Frontal cortex (tissue), 4 donors: ENCODE data around the gene SLC6A6. TPM values are rescaled to one million over a fixed set of nuclear protein-coding genes. Genes with fewer than 3 reads are reported as not detected.
"Not testable (repeated sequence)": the region's sequence is repeated elsewhere in the genome, so short reads cannot be mapped to it uniquely, and the experiment has no call there.

Source experiments
- DNase-seq, 2 donors: peaks; one replicate each; pipeline ENCODE4 v3.0.0; 2012; ENCODE audit warnings: low spot score in 2 of 2
- FAIRE-seq: peaks from 2 replicates; lab custom pipeline; 2012; peaks lifted over from hg19 to GRCh38; lab: Jason Lieb, UNC
- total RNA-seq: library from RNA; depleted of rRNA; stranded (reverse); fragments of >200 nt; gene quantifications from one replicate; pipeline ENCODE4 v1.2.3, GENCODE V29; 2014
- donor health status: control.
- donor health status: control.
- donor health status: control.

Gene SLC6A6
- total RNA-seq, 1 donor from 2014 or later, result 15.1 TPM

DNA sequence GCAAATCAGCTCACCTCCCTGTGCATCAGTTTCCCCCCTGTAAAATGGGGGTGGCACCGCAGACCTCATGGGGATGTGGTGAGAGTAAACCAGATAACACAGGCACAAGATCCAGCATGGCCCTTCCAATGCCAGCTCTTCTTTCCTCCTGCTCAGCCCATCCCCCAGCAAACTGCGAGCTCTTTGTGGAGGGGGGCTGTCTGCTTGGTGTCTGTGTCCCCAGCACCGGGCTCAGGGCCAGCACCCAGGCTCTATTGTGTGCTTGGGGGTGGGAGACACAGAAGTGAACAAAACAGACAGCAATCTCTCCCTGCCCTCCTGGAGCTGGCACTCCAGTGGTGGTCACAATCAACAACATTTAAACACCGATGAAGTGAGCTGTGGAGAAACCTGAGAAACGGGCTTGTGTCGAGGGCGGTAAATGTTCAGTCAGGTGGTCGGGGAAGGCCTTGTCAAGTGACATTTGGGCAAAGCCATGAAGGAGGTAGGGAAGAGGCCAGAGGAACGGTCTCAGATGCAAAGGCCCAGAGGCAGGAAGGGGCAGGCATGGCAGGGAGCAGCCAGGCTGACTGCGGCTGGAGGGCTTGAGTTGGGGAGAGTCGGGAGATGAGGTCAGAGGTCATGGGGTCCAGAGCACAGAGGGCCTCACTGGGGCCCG lies 109.3 kb downstream of the SLC6A6 start:
- DNase-seq (no peak), FAIRE-seq (no peak)

DNA sequence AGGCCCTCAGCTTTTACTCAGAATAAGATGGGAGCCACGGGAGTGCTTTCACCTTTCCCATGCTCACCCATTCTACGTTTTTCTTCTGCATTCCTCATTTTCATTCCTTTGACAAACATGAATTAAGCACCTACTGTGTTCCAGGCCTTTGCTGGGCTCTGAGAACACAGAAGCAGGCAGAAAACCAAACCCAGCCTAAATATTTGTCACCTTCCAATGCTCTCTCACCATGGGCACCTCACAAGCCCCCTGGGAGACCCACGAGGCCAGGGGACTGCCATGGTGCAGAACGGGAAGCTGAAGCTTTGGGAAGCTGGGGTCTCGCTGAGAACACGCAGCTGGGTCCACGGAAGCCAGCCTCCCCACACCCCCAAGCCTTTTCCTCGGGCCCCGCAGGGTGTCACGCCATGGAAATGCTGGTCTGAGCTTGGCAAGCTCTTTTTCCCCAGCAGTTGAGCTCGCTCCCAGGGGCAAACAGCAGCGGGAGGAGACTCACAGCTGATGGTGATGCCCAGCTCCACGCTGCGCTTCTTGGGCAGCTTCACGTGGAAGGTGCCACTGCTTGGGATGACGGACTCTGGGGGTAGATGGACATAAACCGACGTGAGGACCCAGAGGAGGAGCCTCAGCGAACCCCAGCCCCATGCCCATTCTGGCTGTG lies 110.0 kb downstream of the SLC6A6 start:
- FAIRE-seq (no peak), DNase-seq (no peak)

DNA sequence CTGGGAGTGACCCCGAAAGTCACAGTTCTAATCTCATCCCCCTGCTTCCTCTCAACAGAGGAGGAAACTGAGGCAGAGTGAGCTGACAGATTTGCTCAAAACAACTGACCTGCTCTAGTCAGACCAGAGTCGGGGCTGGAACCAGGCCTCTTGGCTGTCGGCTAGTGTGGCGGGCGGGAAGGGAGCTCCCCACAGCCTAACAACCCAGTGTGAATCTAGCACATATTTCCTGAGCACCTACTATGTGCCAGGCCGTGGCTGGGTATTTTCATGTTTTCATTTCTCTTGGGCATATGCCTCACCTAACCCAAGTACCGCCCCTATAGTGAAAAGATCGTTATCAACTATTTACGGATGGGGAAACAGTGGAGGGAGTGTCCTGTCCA lies 110.5 kb downstream of the SLC6A6 start:
- FAIRE-seq, result no peak
- no peak for DNase-seq

DNA sequence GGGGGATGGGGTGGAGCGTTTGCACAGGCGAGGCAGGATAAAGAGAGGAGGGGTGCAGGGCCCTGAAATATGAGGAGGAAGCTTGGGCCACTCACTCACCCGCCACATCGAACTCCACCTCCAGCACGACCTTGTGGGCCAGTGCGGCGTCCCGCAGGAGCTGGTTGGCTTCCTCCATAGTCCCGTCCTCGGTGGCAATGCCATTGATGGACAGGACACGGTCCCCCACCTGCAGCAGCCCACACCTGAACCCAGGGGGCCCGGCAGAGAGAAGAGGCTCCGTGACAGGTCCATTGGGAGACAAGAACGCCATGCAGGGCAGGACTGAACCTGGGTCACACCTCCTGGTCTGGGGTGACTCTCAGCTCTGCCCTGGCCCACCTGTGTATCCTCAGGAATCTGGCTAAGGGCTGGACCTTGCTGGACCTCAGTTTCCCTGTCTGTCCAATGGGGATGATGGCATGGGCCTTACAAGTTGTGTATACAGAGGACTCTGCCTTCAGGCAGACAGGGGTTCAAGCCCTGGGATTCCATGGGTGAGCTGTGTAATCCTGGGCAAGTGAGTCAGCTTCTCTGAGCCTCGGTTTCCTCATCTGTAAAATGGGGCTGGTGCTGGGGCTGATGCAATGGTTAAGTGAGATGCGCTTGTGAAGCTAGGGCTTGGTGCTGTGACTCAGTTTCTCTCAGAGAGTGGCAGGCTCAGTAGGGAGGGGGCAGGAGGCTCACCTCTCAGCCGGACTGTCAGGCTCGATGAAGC lies 111.3 kb downstream of the SLC6A6 start:
- DNase-seq (no peak), FAIRE-seq (no peak)

DNA sequence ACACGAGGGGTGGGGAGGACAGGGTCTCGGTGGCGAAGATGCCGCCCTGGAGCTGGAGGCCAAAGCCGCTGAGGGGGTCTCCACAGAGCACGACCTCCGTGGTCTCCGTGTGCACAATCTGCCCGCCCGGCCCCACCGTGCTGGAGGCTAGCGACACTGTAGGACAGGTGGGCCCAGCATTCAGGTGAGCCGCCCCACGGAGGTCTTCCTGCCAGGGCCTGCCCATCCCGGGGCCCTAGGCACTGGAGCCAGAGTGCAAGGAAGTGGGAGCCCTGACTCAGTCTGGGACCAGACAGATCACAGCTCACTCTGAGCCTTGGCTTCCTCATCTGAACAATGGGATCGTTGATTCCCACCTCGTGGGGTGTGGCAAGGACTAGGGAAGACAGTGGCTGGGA lies 111.9 kb downstream of the SLC6A6 start:
- DNase-seq (no peak), FAIRE-seq (no peak)

DNA sequence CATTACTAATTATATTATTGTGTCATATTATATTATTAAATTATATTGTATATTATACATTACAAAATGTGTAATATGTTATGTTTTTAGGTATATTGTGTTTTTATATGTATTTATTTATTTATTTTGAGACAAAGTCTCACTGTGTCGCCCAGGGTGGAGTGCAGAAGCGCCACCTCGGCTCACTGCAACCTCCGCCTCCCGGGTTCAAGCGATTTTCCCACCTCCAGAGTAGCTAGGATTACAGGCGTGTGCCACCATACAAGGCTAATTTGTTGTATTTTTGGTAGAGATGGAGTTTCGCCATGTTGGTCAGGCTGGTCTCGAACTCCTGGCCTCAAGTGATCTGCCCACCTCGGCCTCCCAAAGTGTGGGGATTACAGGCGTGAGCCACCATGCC lies 113.1 kb downstream of the SLC6A6 start:
- not testable (repeated sequence) for DNase-seq, FAIRE-seq

- DNase-seq, result no peak
- FAIRE-seq, result no peak
Measured at GRCh38 chr3:14516738-14517345, 114.4 kb downstream of the SLC6A6 start.

- DNase-seq, result no peak
- FAIRE-seq, result no peak
Measured at GRCh38 chr3:14517601-14518431, 115.4 kb downstream of the SLC6A6 start.

DNA sequence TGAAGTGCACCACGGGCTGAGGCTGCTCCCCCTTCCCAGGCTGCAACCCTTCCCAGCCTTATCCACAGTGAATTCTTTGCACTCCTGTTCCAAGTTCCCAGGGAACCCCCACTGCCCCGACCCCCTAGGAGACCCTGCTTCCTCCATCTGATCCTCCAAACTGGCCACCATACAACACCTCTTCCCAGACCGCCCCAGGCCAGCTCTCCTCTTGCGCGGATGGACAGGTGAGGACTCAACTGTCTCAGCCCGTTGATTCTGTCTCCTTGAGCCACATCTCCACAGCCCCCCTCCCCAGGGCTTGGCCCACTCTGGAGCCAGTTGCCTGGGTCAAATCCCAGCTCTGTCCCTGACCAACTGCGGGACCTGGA lies 116.0 kb downstream of the SLC6A6 start:
- no peak for DNase-seq
- no peak for FAIRE-seq

DNA sequence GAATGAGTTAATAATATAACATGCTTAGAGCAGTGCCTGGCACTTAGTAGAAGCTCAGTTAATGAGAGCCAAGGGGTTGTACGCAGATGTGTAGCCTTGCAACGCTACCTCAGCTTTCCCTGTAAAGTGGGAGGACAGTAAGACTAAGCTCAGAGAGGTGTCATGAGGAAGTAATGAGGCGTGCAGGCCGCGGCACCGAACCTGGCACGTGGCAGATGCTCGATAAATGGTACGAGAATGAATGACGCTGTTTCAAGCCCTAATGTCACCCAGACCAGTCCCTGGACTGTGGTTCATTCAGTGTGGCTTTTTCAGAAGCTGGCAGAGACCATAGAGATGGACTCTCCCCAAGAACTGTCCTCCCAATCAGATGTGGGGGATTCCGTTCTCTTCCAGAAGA lies 116.5 kb downstream of the SLC6A6 start:
- FAIRE-seq (no peak), DNase-seq (no peak)

GRCh38 chr3:14519406-14519805 lies 117.0 kb downstream of the SLC6A6 start:
- FAIRE-seq (no peak), DNase-seq (no peak)

- no peak for FAIRE-seq
Measured at GRCh38 chr3:14520149-14520548, 117.7 kb downstream of the SLC6A6 start.

GRCh38 chr3:14520967-14521366 lies 118.6 kb downstream of the SLC6A6 start:
- no peak for DNase-seq
- no peak for FAIRE-seq

More at GRCh38 chr3:14520149-14520548, 117.7 kb downstream of the SLC6A6 start:
- DNase-seq, result no peak

DNA sequence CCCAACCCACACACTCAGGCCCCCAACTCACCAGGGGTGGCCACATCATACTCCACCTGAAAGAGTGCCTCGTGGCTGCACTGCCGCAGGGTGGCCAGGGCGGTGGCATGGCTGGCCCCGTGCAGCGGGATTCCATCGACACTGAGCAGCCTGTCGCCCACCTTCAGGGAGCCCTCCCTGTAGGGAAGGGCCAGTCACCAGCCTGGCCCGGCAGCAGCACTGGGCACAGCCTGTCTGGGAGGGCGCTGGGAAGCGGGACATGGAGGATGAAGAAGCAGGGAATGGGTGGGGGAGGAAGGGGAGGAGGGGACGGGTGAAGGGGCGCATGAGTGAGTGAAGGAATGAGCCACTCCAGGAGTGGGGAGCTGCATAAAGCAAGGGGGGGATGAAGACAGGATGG lies 119.2 kb downstream of the SLC6A6 start:
- no peak for FAIRE-seq
- DNase-seq, result no peak

GRCh38 chr3:14522129-14522691 lies 119.8 kb downstream of the SLC6A6 start:
- no peak for DNase-seq
- no peak for FAIRE-seq

GRCh38 chr3:14522768-14523167 lies 120.4 kb downstream of the SLC6A6 start:
- no peak for FAIRE-seq
- DNase-seq, result no peak

- FAIRE-seq (no peak), DNase-seq (no peak)
Measured at GRCh38 chr3:14523792-14524191, 121.4 kb downstream of the SLC6A6 start.

- DNase-seq, result no peak
Measured at GRCh38 chr3:14524311-14524711, 121.9 kb downstream of the SLC6A6 start.

GRCh38 chr3:14524920-14525660 lies 122.7 kb downstream of the SLC6A6 start:
- DNase-seq (no peak), FAIRE-seq (no peak)

More at GRCh38 chr3:14524311-14524711, 121.9 kb downstream of the SLC6A6 start:
- no peak for FAIRE-seq
